K562 (cell line): ENCODE results near the gene FIG4. TPM values are rescaled to one million over a fixed set of nuclear protein-coding genes. Genes with fewer than 3 reads are reported as not detected.

Source experiments
- ATAC-seq: fragments of 200-7000 bp; cut with Tn5 transposase; 3 replicates; pipeline ENCODE4 v1.9.1; 2020; ENCODE audit warnings: moderate library complexity
- BruUV-seq: library from RNA; stranded (reverse); fragments of 400-500 nt; replicated peaks from 2 replicates; lab custom pipeline; 2021; lab: Mats Ljungman, UMichigan
- CTCF ChIA-PET: fragments of 300-600 bp; formaldehyde crosslinking; extraction: SDS; loops from one replicate; lab custom pipeline; 2021; ENCODE audit warnings: low intra/inter-chr PET ratio; lab: Yijun Ruan, JAX
- POLR2A ChIA-PET: fragments of 300-600, 350-650 bp; sonication (Branson Sonifier 250); formaldehyde crosslinking; extraction: SDS; loops from one replicate; lab custom pipeline; 2021; ENCODE audit warnings: antibody characterized with exemption, inconsistent platforms; lab: Yijun Ruan, JAX
- DNase-seq, 4 experiments: peaks; one replicate each; pipeline versions ENCODE4 v3.0.0 to v3.0.0-alpha.2; 2011 to 2018; ENCODE audit warnings: low spot score in 3 of 4, mixed read lengths in 3 of 4; ENCODE audit errors: extremely low read depth in 1 of 4
- FAIRE-seq: peaks from 2 replicates; lab custom pipeline; 2011; peaks lifted over from hg19 to GRCh38; lab: Jason Lieb, UNC
- H2AFZ ChIP-seq: 2 replicates; pipeline ENCODE4 v1.6.0; 2011; ENCODE audit warnings: low read depth, low read length, control low read depth, inconsistent platforms
- H3K27ac ChIP-seq: fragments of 200-600 bp; 3 replicates; pipeline ENCODE4 v1.8.0; 2011; ENCODE audit warnings: low read depth, mild to moderate bottlenecking, control low read depth, inconsistent platforms, low read length, moderate library complexity, mixed read lengths; ENCODE audit errors: extremely low read depth
- H3K27me3 ChIP-seq, 2 experiments: fragments of 300-600 bp in 1 of 2; 2 replicates in 1 of 2; 3 replicates in 1 of 2; pipeline versions ENCODE4 v1.6.0 to v1.8.0; 2011; ENCODE audit warnings: inconsistent platforms in 2 of 2, low read length in 2 of 2, mild to moderate bottlenecking in 1 of 2, mixed read lengths in 1 of 2, moderate library complexity in 1 of 2; ENCODE audit not compliant: control insufficient read depth in 2 of 2, insufficient read depth in 2 of 2
- H3K36me3 ChIP-seq: fragments of 300-600 bp; 3 replicates; pipeline ENCODE4 v1.8.0; 2011; ENCODE audit warnings: mild to moderate bottlenecking, low read length, inconsistent platforms; ENCODE audit not compliant: control insufficient read depth, insufficient read depth
- H3K4me1 ChIP-seq, 2 experiments: fragments of 200-600 bp in 1 of 2; replicated peaks in 1 of 2; 2 replicates in 1 of 2; 3 replicates in 1 of 2; pipeline versions ENCODE4 v1.5.1 to v1.8.0; 2011; ENCODE audit warnings: inconsistent platforms in 2 of 2, low read length in 2 of 2, mild to moderate bottlenecking in 1 of 2, mixed read lengths in 1 of 2, moderate library complexity in 1 of 2; ENCODE audit not compliant: control insufficient read depth in 2 of 2, insufficient read depth in 2 of 2
- H3K4me2 ChIP-seq: 2 replicates; pipeline ENCODE4 v1.6.1; 2011; ENCODE audit warnings: low read length, control low read depth, inconsistent platforms, mixed read lengths; ENCODE audit not compliant: insufficient read depth
- H3K4me3 ChIP-seq: fragments of 200-600 bp; sonication (generic), shearing (Covaris generic); 2 replicates; pipeline ENCODE4 v1.5.1; 2016; ENCODE audit warnings: control low read depth, inconsistent platforms
- H3K79me2 ChIP-seq: fragments of 200-600 bp; 3 replicates; pipeline ENCODE4 v1.8.0; 2011; ENCODE audit warnings: low read length, inconsistent platforms; ENCODE audit not compliant: control insufficient read depth, insufficient read depth
- H3K9ac ChIP-seq, 2 experiments: 2 replicates each; pipeline versions ENCODE4 v1.6.0 to v1.6.1; 2011; ENCODE audit warnings: low read depth in 2 of 2, low read length in 2 of 2, control low read depth in 1 of 2, inconsistent platforms in 1 of 2, mild to moderate bottlenecking in 1 of 2, mixed read lengths in 1 of 2; ENCODE audit not compliant: insufficient read depth in 1 of 2
- H3K9me1 ChIP-seq: one replicate; pipeline ENCODE4 v1.6.0; 2011; ENCODE audit warnings: inconsistent platforms, mild to moderate bottlenecking, low read length, moderate library complexity; ENCODE audit not compliant: control insufficient read depth, insufficient read depth
- H3K9me3 ChIP-seq: replicated peaks from 2 replicates; pipeline ENCODE4 v1.5.1; 2011; ENCODE audit warnings: low read depth, low read length, inconsistent platforms; ENCODE audit not compliant: control insufficient read depth, insufficient read depth
- H4K20me1 ChIP-seq: replicated peaks from 2 replicates; pipeline ENCODE4 v1.6.1; 2011; ENCODE audit warnings: low read length, inconsistent platforms, mixed read lengths; ENCODE audit not compliant: control insufficient read depth, insufficient read depth
- DDX20 ChIP-seq: fragments of 450-650 bp; IDR thresholded peaks from 2 replicates; pipeline ENCODE4 v1.6.1; 2016; ENCODE audit warnings: missing genetic modification characterization, low read depth, mild to moderate bottlenecking, missing compliant biosample characterization, moderate library complexity
- NFIX ChIP-seq: fragments of 250-450 bp; sonication (Bioruptor Pico); IDR thresholded peaks from 2 replicates; pipeline ENCODE4 v1.4.0; 2020; ENCODE audit warnings: low read depth, mild to moderate bottlenecking, moderate library complexity
- NR0B1 ChIP-seq: fragments of 450-650 bp; IDR thresholded peaks from one replicate; pipeline ENCODE4 v1.6.1; 2018; ENCODE audit warnings: mild to moderate bottlenecking, moderate library complexity; ENCODE audit not compliant: partially characterized antibody
- POLR3G ChIP-seq: IDR thresholded peaks from 2 replicates; pipeline ENCODE4 v1.6.1; 2011; ENCODE audit not compliant: insufficient read length, insufficient replicate concordance; ENCODE audit errors: extremely low read depth
- RAD51 ChIP-seq: fragments of 450-650 bp; IDR thresholded peaks from 2 replicates; pipeline ENCODE4 v1.7.1; 2016; ENCODE audit warnings: low read depth, mild to moderate bottlenecking, borderline replicate concordance
- SIX5 ChIP-seq, 2 experiments: IDR thresholded peaks; 2 replicates each; pipeline ENCODE4 v1.6.1; 2011; ENCODE audit warnings: low read length in 2 of 2, borderline replicate concordance in 1 of 2, low read depth in 1 of 2, mild to moderate bottlenecking in 1 of 2, moderate library complexity in 1 of 2; ENCODE audit not compliant: insufficient read depth in 1 of 2
- TOE1 ChIP-seq, 2 experiments: fragments of 450-650 bp in 1 of 2; sonication (generic) in 1 of 2; formaldehyde crosslinking in 1 of 2; IDR thresholded peaks; 2 replicates each; pipeline versions ENCODE4 v1.7.1 to v1.8.0; 2016 to 2022; ENCODE audit warnings: borderline replicate concordance in 2 of 2, mild to moderate bottlenecking in 2 of 2, antibody characterized with exemption in 1 of 2, inconsistent platforms in 1 of 2, low read depth in 1 of 2, missing genetic modification reagents in 1 of 2, moderate library complexity in 1 of 2
- XRCC4 ChIP-seq: IDR thresholded peaks from one replicate; pipeline ENCODE4 v1.6.1; 2011; ENCODE audit not compliant: insufficient read depth, insufficient read length; ENCODE audit errors: extremely low read depth
- ZNF707 ChIP-seq: fragments of 250-450 bp; sonication (Bioruptor Pico); conservative IDR thresholded peaks from 2 replicates; pipeline ENCODE4 v1.8.0; 2022; ENCODE audit warnings: inconsistent platforms, mild to moderate bottlenecking, moderate library complexity
- WGBS: fragments of 100-300 bp; shearing (Covaris generic); methylation state at CpG from one replicate; pipeline ENCODE4 v1.1.6; 2016; ENCODE audit warnings: low coverage, mixed read lengths; ENCODE audit not compliant: insufficient coverage; ENCODE audit errors: missing lambda C conversion rate; 5-methylcytosine and 5-hydroxymethylcytosine counted together
- in situ Hi-C: fragments of 300-500 bp; cut with MboI; formaldehyde crosslinking; loops from 4 replicates; pipeline ENCODE4 v1.15.0; 2018; ENCODE audit warnings: inconsistent platforms, mixed read lengths
- intact Hi-C: fragments of 100-400 bp; cut with micrococcal nuclease; formaldehyde crosslinking; loops from 2 replicates; pipeline ENCODE4 v1.14.2; 2022
- polyA plus RNA-seq, 8 experiments: library from polyadenylated mRNA; depleted of rRNA in 4 of 8; stranded (reverse) in 5 of 8; unstranded in 3 of 8; fragments of >200 nt; fragmentation: Nextera tagmentation in 2 of 8; fragmentation: Illumina TruSeq in 1 of 8; extraction: Ambion mirVana in 2 of 8; extraction: Trizol in 1 of 8; gene quantifications; 2 replicates each; pipeline versions ENCODE4 v1.2.1 to v1.2.3, GENCODE V29; 2011 to 2014; ENCODE audit warnings: inconsistent platforms in 1 of 8, missing spikeins in 1 of 8
- total RNA-seq, 7 experiments: library from RNA; depleted of rRNA in 6 of 7; stranded (reverse); fragments of >200 nt in 6 of 7; fragmentation: Illumina TruSeq in 2 of 7; extraction: Trizol in 2 of 7; gene quantifications; 2 replicates each; pipeline versions ENCODE4 v1.2.1 to v1.2.3, GENCODE V29; 2011 to 2021; ENCODE audit warnings: low replicate concordance in 1 of 7
- TF ChIP-seq, protein P1 (sequence below): fragments of 450-650 bp; formaldehyde crosslinking; IDR thresholded peaks from 2 replicates; pipeline ENCODE4 v1.4.0; 2020; ENCODE audit warnings: mild to moderate bottlenecking, mixed read lengths
- TF ChIP-seq, protein P2 (sequence below): fragments of 200-800 bp; sonication (Bioruptor generic); IDR thresholded peaks from 2 replicates; pipeline ENCODE4 v1.6.1; 2017; ENCODE audit warnings: missing genetic modification characterization, missing compliant biosample characterization

FIG4 gene
- total and polyA plus RNA-seq, 9 of the 15 experiments (the other 6 are each of a cell fraction or from before 2014, with no cell fraction given) = 1.5 to 6.8 (median 4.3) TPM

- peaks cover 0 to 4% of the 10 kb centered on the region in 2 experiments; a peak in 1 of 5 replicates for H3K4me1 ChIP-seq
- H3K9me3 ChIP-seq = no peaks in the 10 kb centered on the region
- intact Hi-C loops (no loop called here), in situ Hi-C loops (no loop called here)
- no peaks in the 10 kb centered on the region for H3K79me2 ChIP-seq
- ChIA-PET CTCF (no interaction called here), POLR2A (interaction anchor here (0.9 kb wide), 1 partner anchor 246 kb away, joined by 3 read pairs; no protein-coding TSS in a partner anchor)
- no peaks in the 10 kb centered on the region; a peak in 2 of 5 replicates for H3K27me3 ChIP-seq
- BruUV-seq = no TSS peak
- TF ChIP-seq POLR3G (no peak), NFIX (CRISPR knock-in tag) (0 out of 2 replicates have a peak, but pooled peaks have one; percentile 9), SIX5 (IDR thresholded peaks at IDR 0.05; ENCODE audit: borderline replicate concordance in 1 of 2, insufficient read depth in 1 of 2, low read depth in 1 of 2, low read length in 2 of 2) (no peak), DDX20 (tag) (no peak), TOE1 (IDR thresholded peaks at IDR 0.05; ENCODE audit: borderline replicate concordance) (peak; percentile 21; the same call in 1 of the 2 replicates), TOE1 (CRISPR knock-in tag; IDR thresholded peaks at IDR 0.05; ENCODE audit: borderline replicate concordance, low read depth) (no peak), RAD51 (peak; percentile 42; the same call in 1 of the 2 replicates), ZNF707 (CRISPR knock-in tag) (no peak), XRCC4 (no peak), NR0B1 (no peak)
- TF ChIP-seq, protein P1, sequence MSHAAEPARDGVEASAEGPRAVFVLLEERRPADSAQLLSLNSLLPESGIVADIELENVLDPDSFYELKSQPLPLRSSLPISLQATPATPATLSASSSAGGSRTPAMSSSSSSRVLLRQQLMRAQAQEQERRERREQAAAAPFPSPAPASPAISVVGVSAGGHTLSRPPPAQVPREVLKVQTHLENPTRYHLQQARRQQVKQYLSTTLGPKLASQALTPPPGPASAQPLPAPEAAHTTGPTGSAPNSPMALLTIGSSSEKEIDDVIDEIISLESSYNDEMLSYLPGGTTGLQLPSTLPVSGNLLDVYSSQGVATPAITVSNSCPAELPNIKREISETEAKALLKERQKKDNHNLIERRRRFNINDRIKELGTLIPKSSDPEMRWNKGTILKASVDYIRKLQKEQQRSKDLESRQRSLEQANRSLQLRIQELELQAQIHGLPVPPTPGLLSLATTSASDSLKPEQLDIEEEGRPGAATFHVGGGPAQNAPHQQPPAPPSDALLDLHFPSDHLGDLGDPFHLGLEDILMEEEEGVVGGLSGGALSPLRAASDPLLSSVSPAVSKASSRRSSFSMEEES (CRISPR knock-in tag) = peak; percentile 88
- TF ChIP-seq, protein P2, sequence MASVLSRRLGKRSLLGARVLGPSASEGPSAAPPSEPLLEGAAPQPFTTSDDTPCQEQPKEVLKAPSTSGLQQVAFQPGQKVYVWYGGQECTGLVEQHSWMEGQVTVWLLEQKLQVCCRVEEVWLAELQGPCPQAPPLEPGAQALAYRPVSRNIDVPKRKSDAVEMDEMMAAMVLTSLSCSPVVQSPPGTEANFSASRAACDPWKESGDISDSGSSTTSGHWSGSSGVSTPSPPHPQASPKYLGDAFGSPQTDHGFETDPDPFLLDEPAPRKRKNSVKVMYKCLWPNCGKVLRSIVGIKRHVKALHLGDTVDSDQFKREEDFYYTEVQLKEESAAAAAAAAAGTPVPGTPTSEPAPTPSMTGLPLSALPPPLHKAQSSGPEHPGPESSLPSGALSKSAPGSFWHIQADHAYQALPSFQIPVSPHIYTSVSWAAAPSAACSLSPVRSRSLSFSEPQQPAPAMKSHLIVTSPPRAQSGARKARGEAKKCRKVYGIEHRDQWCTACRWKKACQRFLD = 0 out of 2 replicates have a peak, but pooled peaks have one; percentile 31
- 14% methylated on average over 1 of the region's 1 CpG for WGBS
- H3K4me3 ChIP-seq = no peak overlapping the region
- no peak overlapping the region for H3K27ac ChIP-seq
- no peaks in the 10 kb centered on the region for H4K20me1 ChIP-seq
- no peak overlapping the region for H3K4me2 ChIP-seq
- no peaks in the 10 kb centered on the region for H3K9me1 ChIP-seq
- no peak overlapping the region for H2AFZ ChIP-seq
- H3K9ac ChIP-seq = no peak overlapping the region
- no peaks in the 10 kb centered on the region for H3K36me3 ChIP-seq
- DNase-seq = no peak
- no peak for FAIRE-seq
- ATAC-seq = no peak
Measured at GRCh38 chr6:109772883-109773431, 81.9 kb downstream of the FIG4 start.
